HG02610 (cell line): ENCODE data around the gene CEP128.

Experiments used
- ATAC-seq: cut with Tn5 transposase; IDR thresholded peaks from one replicate; pipeline ENCODE4 v1.9.1; 2021; ENCODE audit warnings: mild to moderate bottlenecking, moderate library complexity; ENCODE audit not compliant: unreplicated experiment

CEP128 gene

DNA sequence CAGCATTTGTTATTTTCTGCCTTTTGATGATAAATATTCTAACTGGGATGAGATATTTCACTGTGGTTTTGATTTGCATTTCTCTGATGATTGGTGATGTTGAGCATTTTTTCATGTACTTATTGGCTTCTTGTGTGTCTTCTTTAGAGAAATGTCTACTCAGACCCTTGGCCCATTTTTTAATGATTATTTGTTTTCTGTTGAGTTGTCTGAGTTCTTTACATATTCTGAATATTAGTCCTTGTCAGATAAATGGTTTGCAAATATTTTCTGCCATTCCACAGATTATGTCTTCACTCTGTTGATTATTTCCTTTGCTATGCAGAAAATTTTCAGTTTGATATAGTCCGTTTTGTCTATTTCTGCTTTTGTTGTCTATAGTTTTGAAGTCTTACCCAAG is 317.0 kb downstream of the CEP128 start:
- ATAC-seq: no peak

DNA sequence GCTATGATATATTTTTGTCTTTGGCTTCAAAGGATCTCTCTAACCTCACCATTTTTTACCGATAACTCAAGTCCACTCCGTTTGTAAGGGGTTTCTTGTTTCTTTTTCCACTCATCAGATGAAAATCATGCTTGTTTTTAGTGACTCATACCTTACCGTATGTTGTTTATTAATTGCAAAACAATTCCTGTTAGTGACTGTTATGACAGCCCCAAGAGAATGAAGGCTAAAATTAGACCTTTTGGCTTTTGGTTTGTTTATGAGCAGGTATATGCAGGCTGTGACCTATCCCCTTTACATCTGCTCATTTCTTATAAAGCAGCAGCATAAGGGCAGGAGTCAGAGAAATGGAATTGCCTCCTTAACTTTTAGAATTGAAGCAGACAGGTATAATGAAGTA is 319.8 kb downstream of the CEP128 start:
- no peak for ATAC-seq

DNA sequence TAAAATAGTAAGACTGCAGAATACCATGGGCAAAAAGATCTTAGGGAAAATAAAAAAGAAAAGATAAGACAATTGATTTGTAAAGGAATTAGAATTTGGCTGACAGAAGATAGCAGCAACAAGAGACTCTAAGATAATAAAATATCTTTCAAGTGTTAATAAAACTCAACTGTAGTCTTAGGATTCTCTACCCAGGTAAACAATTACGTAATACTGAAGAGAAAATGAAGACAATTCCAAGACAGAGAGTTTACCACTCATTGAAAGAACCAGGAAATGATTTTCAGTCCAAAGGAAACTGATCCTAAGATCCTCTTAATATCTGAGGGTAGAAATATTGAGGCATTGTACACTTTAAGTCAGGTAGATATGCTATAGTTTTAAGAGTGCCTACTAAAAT is 321.1 kb downstream of the CEP128 start:
- no peak for ATAC-seq

DNA sequence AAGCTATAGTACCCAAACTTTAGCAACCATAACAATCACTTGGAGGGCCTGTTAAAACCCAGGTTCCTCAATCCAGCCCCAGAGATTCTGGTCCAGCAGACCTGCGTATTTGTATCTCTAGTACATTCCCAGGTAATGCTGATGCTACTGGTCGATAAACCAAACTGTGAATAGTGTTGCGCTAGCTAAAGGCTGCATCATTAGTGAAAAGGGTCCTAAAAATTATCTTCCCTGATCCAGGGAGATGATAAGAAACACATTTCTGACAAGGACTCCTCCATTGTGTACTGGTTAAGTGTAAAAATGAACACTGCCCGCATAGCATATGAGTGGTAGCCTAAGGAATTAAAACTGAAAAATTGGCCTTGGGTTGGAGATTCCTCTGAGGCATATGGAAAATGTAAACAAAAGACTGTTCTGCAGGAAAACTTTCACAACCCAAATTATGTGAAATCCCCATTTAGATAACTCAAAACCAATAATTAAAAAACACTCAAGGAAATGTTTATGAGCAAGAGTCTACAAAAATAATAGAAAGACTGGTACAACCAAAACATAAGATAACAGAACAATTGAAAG is 322.7 kb downstream of the CEP128 start:
- ATAC-seq: no peak

DNA sequence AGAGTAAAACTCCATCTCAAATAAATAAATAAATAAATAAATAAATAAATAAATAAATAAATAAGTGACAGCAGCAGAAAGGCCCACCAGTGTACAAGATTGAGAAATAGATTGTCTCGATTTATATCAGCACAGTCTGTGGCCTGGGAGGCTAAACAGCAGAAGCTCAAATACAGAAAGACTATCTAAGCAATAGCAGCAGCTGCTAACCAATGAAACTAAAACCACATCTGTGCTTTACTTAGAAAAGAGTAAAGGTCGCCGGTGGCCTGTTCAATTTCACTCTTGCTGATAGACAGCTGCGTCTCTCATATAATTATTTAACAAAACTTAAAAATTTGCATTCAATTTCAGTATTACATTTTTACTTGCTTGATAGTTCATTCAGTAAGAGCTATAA is 325.7 kb downstream of the CEP128 start:
- peak; percentile 73 for ATAC-seq

DNA sequence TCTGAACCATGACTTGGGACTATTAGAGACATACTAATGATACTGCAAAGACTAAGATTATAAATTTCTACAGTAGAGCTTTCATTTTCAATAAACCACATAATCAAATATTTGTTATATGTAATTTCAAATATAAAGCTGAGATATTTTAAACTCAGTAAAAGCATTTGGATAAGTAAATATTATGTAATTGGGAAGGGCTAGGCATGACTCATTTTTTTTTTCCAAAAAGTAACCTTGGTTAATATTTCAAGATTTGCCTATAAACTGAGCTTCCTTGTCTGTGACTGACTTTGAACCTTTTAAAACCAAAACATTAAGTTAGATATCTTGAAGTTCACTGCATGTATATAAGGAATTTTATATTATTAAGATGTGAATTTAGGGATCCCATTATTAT is 332.5 kb downstream of the CEP128 start:
- no peak for ATAC-seq

DNA sequence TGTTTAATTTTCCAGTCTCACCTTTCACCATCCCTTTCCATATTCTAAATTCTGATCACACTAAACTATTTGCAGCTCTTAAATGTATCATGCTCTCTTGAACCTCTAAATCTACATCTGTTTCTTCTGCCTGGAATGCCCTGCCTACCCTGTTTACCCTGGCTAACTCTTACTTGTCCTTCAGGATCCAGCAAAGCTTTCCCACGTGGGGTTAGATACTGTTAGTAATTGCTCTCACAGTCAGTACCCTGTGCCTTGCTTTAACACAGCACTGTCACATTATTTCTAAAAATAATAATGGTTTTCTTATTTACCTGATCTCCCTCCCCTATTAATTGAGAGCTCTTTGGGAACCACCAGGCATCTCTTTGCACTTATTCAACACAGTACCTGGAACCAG is 333.0 kb downstream of the CEP128 start:
- no peak for ATAC-seq

DNA sequence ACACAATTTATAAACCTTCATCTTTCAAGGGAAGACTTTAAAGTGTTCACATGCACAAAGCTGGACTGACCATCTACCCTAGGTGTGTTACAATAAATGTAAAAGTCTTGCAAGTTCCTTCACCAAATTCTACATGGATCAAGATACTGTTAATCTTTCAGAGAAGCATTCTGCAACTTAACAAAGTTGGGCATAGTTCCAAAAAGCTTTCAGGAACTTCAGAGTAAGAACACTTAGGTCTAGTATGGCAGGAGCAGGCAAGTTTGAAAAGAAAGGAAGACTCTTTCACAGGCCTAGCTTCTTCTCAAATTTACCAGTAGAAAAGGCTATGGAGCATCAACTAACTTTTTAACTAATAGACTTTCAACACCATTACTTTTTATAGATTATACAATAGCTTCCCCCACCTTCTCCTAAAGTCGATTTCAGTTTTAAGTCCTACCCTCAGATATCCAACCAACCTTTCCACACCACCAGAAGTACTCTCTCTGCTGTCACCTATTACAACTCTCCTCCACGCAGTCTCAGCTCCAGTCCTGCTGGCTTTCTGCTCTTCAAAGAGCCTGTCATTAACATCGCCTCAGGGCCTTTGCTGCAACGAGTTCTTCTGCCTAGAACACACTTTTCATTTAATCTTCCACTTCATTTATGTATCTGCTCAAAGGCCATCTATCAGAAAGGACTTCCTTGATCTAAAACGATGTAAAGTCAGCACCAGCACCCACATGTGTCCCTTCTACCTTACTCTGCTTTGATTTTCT is 333.9 kb downstream of the CEP128 start:
- no peak for ATAC-seq

DNA sequence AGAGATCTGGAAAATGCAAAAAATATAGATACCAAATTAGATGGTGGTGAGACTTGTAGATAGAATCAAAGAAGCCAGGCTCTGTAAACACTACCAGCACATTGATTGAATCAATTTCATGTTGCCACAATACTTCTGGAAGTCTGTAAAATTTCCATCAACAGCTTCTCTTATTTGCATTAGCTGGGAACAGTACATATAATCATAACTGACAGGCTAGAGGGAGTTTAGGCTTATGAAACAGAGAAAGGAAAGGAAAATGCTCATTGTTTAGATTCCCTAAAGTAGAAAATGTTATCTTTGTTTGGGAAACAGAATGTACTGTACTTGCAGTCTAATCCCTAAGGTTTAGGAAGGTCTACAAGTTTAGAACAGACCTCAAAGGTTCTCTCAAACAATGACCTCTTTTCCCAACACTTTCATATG is 335.2 kb downstream of the CEP128 start:
- no peak for ATAC-seq

DNA sequence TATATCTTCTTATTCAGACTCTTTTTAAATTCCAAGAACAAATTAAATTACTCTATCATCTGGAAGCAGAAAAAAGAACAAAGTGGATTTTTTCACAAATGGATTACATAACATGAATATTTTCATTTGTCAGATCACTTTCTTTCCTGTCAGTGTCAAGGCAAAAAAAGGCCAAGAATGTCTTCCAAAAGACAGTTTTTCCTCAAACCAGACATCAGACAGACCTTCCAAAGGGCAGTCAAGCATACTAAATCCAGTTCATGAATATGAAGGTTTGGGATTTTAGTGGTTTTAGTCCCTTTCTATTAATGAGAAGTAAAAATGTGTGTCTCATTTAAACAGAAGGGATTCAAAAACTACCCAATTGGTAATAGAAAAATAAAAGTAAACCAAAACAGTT is 336.0 kb downstream of the CEP128 start:
- ATAC-seq: no peak

DNA sequence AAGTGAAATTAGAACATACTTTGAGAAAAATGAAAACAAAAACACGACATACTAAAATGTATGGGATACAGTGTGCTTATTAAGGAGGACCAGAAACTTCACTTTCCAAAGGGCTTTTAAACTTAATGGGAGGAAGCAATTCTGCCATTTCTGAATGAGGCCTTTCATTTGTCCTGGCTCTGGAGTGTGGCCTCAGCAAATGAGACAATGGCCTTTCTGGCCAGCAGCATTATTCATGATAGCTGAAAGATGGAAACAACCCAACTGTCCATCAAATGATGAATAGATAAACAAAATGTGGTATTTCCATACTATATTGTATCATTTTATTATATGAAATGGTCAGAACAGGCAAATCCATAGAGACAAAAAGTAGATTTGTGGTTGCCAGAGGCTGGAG is 338.6 kb downstream of the CEP128 start:
- ATAC-seq: no peak

DNA sequence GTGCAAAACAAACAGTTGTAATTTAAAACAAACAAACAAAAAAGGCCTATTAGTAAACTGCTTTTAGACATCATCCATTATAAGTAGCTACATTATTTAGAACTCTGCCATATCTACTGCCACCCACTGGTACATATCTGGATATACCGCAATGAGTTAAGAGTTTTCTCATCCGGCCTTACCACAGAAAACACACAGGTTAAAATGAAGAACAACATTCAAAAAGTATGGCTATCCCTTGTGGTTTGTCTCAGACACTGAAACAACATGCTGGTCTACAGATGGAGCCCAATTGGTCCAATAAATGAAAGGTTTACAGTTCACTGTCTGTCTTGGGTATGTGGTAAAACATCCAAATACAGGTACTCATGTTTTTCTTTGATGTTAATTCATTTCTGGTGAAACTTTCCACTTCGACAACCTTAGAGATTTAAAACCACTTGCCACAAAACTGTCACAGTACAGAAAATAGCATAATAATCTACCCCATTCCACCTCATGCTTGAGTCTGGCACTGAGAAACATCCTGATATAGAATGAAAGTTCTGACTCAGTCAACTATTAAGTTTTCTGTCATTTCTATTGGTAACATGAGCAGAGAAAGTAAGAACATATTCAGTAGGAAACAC is 354.3 kb downstream of the CEP128 start:
- peak; percentile 98 for ATAC-seq

DNA sequence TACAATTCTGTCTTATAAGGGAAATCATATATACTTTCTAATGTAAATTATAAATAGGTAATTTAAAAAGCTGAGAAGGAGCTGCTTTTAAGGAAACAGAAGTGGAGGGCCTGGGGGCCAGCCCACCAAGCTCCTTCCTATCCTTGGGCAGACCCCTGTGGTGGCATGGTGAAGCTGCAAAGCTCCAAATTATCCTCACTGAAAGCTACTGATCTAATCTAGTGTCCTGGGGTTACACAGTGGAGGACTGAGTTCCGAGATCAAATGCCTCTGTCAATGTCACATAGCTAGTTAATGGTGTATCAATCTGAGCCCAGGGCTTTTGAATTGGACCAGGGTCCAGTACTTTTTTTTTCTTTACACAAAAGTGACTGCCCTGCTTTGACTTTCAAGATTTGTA is 355.4 kb downstream of the CEP128 start:
- no peak for ATAC-seq

DNA sequence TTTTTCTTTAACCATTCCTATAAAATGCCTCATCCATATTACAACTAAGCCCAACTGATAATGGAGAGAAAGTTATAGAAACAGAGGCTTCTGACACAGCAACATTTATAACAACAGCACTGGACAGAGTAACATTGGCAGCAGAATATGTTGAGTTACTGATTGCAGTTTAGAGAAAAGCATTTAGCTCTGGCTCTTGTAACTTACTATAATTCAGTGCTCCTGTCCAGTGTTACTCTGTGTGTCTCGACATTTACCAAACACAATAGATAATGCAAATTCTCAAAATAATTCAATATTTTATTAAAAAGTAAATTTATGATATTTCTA is 356.1 kb downstream of the CEP128 start:
- no peak for ATAC-seq

DNA sequence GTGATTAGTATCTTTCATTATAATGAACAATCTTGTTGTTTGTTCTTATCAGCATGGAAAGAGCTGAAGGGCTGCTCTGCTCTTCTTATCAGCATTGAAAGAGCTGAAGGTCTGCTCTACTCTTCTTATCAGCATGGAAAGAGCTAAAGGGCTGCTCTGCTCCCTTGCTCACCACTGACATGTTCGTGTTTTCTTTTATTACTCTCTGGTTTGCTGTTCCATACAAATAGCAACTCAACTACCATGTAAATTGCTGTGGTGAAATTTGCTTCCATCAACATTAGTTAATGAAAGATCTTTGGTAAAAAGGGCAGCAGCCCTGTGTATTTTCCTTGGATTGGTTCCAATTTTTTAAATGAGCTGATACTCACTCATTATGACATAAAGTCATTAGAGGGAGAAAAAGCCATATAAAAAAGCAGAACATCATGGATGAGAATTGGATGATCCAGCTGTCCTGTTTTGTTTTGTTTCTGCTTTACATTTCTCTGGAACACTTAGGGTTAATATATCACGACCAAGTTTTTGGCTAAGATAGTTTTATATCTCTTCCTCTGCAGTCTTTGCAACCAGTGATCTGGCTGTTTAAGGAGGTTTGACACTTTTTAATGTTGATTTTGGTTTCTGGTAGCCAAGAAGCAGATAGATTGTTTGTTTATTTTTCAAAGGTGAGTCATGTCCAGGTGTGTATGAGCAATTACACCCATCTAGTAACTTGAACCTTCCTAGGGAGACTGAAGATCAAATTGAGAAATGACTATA is 356.6 kb downstream of the CEP128 start:
- ATAC-seq: no peak

DNA sequence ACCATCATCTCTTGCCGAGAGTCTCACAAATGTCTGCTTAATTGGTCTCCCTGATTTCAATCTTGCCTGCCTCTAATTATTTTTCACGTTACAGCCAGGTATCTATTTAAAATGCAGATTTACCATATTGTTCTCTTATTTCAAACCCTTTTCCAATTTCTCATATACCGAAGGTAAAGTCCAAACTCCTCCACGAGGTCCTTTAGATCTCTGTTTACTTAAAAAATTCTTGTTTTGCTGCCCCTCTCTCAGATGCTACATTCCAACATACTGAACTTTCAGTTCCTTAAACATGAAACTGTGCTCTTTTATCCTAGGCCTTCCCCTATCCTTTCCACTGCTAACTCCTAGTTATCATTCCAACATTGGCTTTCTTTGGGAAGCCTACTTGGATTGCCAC is 363.9 kb downstream of the CEP128 start:
- ATAC-seq: no peak

DNA sequence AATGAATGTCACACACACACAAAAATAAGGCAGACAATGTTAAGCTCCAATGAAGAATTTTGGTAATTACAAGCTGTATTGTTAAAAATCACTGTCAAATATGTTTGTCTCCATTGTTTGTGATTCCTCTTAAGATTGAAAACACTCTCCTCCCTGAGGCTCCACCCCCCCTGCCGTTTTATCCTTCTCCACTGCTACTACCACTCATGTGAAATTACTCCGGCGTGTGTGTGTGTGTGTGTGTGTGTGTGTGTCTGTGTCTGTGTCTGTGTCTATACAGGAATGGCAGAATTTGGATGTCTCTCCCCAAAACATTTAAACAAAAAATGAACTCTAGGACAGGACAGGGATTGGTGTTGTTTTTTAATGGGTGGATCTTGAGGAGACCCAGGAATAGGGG is 365.1 kb downstream of the CEP128 start:
- ATAC-seq: no peak

DNA sequence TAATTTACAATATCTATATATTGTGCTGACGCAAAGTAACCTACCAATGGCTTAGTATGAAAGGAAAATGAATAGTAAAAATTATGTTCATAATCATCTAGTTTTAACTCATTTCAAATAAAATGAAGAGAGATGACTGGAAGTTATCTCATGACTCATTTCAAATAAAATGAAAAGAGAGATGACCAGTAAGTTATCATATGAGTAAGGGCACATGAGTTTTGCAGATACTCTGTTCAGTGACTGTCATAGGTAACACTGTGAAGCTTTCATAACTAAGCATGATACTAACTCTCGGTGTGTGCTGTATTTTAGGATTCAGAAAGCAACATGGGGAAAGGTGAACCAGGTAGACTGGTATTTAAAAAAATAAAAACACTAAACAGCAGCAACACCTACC is 365.8 kb downstream of the CEP128 start:
- peak; percentile 85 for ATAC-seq

DNA sequence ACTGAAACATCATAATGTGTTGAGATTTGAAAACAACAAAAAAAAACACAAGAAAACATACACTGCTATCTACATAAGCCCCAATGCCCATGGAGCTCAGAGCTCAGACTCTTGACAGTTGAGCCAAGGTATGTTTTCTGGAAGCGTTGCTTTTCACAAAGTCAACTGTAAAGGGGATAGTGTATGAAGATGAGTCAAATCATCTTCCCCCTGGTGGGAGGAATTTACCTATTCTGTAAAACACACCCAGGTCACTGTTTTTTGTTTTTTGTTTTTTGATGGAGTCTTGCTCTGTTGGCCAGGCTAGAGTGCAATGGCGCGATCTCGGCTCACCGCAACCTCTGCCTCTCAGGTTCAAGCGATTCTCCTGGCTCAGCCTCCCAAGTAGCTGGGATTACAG is 368.9 kb downstream of the CEP128 start:
- no peak for ATAC-seq

DNA sequence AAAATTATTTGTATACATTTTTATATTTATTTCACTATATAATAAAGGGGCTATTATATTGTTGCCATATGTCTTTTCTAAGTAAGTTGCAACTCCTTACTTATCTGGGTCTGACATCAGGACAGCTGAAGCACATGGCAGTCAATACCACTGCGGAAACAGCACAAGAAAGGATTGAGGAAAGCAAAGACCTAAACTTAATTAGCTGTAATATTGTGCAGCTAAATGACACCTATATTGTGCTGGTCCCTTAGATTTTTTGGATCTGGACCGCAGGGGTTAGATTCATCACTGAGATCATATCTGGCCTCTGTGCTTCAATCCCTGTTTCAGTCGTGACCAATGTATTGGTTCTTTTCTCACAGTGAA is 370.6 kb downstream of the CEP128 start:
- no peak for ATAC-seq

DNA sequence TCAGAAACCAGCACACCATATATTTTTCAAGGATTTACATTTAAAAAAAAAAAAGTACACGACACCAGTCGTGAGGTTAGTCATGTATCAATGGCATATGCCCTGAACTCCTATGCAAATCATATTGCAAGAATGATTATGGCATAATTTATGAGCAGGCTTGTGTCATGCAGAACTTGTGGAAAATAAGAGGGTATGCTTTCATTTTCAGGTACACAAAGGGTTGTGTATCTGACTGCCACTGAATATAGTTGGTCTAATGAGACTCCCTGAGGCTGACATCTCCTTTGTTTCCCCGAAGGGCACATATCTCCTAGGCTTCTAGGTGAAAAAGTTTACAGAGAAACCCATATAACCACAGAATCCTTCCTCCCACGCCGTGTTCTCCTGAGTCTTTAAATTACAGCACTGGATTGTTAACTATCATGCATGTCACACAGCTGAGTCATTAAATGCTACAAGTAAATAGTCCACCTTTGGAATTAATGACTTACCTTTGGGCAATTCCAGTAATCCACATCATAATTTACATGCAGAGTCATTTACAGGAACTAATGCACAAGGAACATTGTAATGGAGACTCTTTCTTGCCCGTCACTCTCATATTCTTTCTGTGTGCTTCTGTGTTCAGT is 373.5 kb downstream of the CEP128 start:
- no peak for ATAC-seq
